CD4-positive, alpha-beta T cell (primary cell): Measurements from ENCODE around the gene PPP1R13L. TPM values are rescaled to one million over a fixed set of nuclear protein-coding genes. Genes with fewer than 3 reads are reported as not detected.

ENCODE experiments used
- ATAC-seq: fragments of 200-7000 bp; cut with Tn5 transposase; one replicate; pipeline ENCODE4 v1.10.0; 2022; ENCODE audit warnings: mild to moderate bottlenecking; ENCODE audit not compliant: poor library complexity
- CTCF ChIA-PET: fragments of 350-600 bp; sonication (Branson Sonifier 250); formaldehyde crosslinking; loops from one replicate; lab custom pipeline; 2021; ENCODE audit warnings: antibody characterized with exemption, inconsistent platforms; lab: Charles Lee
- POLR2A ChIA-PET: fragments of 350-600 bp; sonication (Branson Sonifier 250); formaldehyde crosslinking; loops from one replicate; lab custom pipeline; 2021; ENCODE audit warnings: antibody characterized with exemption, inconsistent platforms; lab: Charles Lee
- DNase-seq, 14 experiments: peaks; one replicate each; pipeline ENCODE4 v3.0.0-alpha.2; 2013 to 2020; ENCODE audit warnings: mixed read lengths in 2 of 14
- H3K27ac ChIP-seq, 2 donors: one replicate each; pipeline versions ENCODE4 v1.5.1 to v1.7.0; 2013; ENCODE audit warnings: low read length in 2 of 2, low read depth in 1 of 2, mild to moderate bottlenecking in 1 of 2
- H3K27me3 ChIP-seq, 2 experiments: 1 replicate in 1 of 2; 2 replicates in 1 of 2; pipeline versions ENCODE4 v1.6.1 to v1.7.0; 2013; ENCODE audit warnings: low read length in 2 of 2, control low read depth in 1 of 2, mild to moderate bottlenecking in 1 of 2, moderate library complexity in 1 of 2; ENCODE audit not compliant: insufficient read depth in 2 of 2, control insufficient read depth in 1 of 2
- H3K36me3 ChIP-seq: one replicate; pipeline ENCODE4 v1.6.1; 2013; ENCODE audit warnings: low read length, control low read depth; ENCODE audit not compliant: insufficient read depth
- H3K4me1 ChIP-seq: one replicate; pipeline ENCODE4 v1.6.1; 2013; ENCODE audit warnings: low read length, control low read depth; ENCODE audit not compliant: insufficient read depth
- H3K4me3 ChIP-seq: one replicate; pipeline ENCODE4 v1.5.1; 2013; ENCODE audit warnings: mild to moderate bottlenecking, low read length, moderate library complexity
- H3K9me3 ChIP-seq, 2 experiments: 1 replicate in 1 of 2; 2 replicates in 1 of 2; pipeline versions ENCODE4 v1.6.1 to v1.7.0; 2013; ENCODE audit warnings: low read length in 2 of 2, mild to moderate bottlenecking in 2 of 2, control low read depth in 1 of 2, moderate library complexity in 1 of 2; ENCODE audit not compliant: control insufficient read depth in 1 of 2, insufficient read depth in 1 of 2
- H3K27ac Mint-ChIP-seq: one replicate; pipeline ENCODE4 v1.8.0; 2020; ENCODE audit warnings: mixed read lengths
- H3K27me3 Mint-ChIP-seq: one replicate; pipeline ENCODE4 v1.8.0; 2021; ENCODE audit warnings: mixed read lengths
- H3K36me3 Mint-ChIP-seq: one replicate; pipeline ENCODE4 v1.8.0; 2021; ENCODE audit warnings: low read depth, mixed read lengths
- H3K4me1 Mint-ChIP-seq: one replicate; pipeline ENCODE4 v1.8.0; 2021; ENCODE audit warnings: low read depth, mixed read lengths
- H3K4me3 Mint-ChIP-seq: one replicate; pipeline ENCODE4 v1.8.0; 2020; ENCODE audit warnings: mild to moderate bottlenecking, mixed read lengths
- H3K9me3 Mint-ChIP-seq: one replicate; pipeline ENCODE4 v1.8.0; 2020; ENCODE audit warnings: mixed read lengths
- intact Hi-C, 2 experiments: fragments of 100-400 bp; cut with DNase I in 1 of 2; cut with micrococcal nuclease in 1 of 2; formaldehyde crosslinking; loops; one replicate each; pipeline versions ENCODE4 v1.15.1 to v1.9.0; 2023 to 2025; cut with DNase I, micrococcal nuclease
- total RNA-seq, 174 experiments: library from RNA in 2 of 174; stranded (reverse) in 2 of 174; gene quantifications; one replicate each; pipeline ENCODE4 v1.2.3 and lab custom pipeline; 2021 to 2026
- TF ChIP-seq, protein P1 (sequence below): fragments of 200-600 bp; IDR thresholded peaks from one replicate; pipeline ENCODE4 v1.8.0; 2022; ENCODE audit warnings: antibody characterized with exemption, mild to moderate bottlenecking

Gene PPP1R13L
- total RNA-seq, 2 experiments from 2014 or later: 1.5 to 3.7 TPM

DNA sequence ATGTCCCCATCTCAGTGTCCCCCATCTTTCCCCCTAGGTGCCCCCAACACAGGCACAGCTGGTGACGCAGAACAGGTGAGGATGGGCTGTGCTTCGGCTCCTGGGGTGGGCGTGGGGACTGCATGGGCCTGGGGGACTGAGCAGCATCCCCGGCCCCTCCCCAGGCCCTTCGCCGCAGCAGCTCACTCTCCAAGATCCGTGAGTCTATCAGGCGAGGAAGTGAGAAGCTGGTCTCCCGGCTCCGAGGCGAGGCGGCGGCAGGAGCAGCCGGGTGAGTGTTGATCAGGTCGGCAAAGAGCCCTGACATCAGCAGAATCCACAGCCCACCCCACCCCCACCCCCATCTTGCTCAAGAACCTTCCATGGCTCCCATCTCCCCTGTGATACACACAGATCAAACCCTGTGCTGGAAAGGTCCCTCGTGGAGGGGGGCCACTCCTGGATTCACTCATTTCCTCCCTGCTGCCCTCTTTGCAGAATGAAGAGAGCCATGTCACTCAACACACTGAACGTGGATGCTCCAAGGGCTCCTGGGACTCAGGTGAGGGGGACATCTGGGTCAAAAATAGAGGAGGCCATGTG lies 54.3 kb downstream of the PPP1R13L start:
- Histone ChIP-seq H3K27ac (no peak overlapping the region), H3K9me3 (peaks cover 0 to 12% of the 10 kb centered on the region in 2 experiments), H3K4me3 (no peak overlapping the region), H3K36me3 (peaks cover 22% of the 10 kb centered on the region), H3K4me1 (no peaks in the 10 kb centered on the region), H3K27me3 (peaks cover 0 to 12% of the 10 kb centered on the region in 2 experiments)
- TF ChIP-seq, protein P1, sequence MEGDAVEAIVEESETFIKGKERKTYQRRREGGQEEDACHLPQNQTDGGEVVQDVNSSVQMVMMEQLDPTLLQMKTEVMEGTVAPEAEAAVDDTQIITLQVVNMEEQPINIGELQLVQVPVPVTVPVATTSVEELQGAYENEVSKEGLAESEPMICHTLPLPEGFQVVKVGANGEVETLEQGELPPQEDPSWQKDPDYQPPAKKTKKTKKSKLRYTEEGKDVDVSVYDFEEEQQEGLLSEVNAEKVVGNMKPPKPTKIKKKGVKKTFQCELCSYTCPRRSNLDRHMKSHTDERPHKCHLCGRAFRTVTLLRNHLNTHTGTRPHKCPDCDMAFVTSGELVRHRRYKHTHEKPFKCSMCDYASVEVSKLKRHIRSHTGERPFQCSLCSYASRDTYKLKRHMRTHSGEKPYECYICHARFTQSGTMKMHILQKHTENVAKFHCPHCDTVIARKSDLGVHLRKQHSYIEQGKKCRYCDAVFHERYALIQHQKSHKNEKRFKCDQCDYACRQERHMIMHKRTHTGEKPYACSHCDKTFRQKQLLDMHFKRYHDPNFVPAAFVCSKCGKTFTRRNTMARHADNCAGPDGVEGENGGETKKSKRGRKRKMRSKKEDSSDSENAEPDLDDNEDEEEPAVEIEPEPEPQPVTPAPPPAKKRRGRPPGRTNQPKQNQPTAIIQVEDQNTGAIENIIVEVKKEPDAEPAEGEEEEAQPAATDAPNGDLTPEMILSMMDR: no peak
- peak in 1 of 14 experiments; percentile 13 for DNase-seq
- Mint-ChIP-seq H3K4me1 (no peaks in the 10 kb centered on the region), H3K36me3 (peaks cover 25% of the 10 kb centered on the region), H3K27ac (no peak overlapping the region), H3K9me3 (no peaks in the 10 kb centered on the region), H3K27me3 (peaks cover 7% of the 10 kb centered on the region), H3K4me3 (no peak overlapping the region)
- intact Hi-C loops: no loop called here
- no peak for ATAC-seq
- ChIA-PET POLR2A (no interaction called here), CTCF (no interaction called here)

DNA sequence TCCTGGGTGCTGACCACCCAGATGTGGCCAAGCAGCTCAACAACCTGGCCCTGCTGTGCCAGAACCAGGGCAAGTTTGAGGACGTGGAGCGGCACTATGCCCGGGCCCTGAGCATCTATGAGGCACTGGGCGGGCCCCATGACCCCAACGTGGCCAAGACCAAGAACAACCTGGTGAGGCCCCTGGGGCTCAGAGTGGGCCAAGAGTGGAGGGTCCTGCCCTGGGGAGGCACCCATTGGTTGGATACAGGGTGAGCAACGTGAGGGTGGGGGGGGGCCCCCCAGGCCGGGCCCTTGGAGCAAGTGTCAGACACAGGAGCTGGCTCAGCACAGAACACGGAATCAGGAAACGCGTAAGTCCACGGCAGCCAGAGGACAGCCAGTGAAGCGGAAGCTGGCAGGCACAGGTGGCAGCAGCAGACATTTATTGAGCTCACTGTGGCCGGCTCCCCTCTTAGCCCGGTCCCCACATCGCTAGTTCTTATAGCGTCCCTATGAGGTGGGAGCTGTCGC lies 55.4 kb downstream of the PPP1R13L start:
- H3K4me1 Mint-ChIP-seq: no peaks in the 10 kb centered on the region
- no peaks in the 10 kb centered on the region for H3K9me3 Mint-ChIP-seq
- Histone ChIP-seq H3K36me3 (peaks cover 20% of the 10 kb centered on the region), H3K9me3 (peaks cover 0 to 8% of the 10 kb centered on the region in 2 experiments), H3K4me3 (no peak overlapping the region), H3K4me1 (no peaks in the 10 kb centered on the region), H3K27ac (no peak overlapping the region), H3K27me3 (peaks cover 8 to 20% of the 10 kb centered on the region in 2 experiments)
- no peak overlapping the region for H3K4me3 Mint-ChIP-seq
- ChIA-PET POLR2A (no interaction called here), CTCF (no interaction called here)
- H3K36me3 Mint-ChIP-seq: peaks cover 21% of the 10 kb centered on the region
- H3K27ac Mint-ChIP-seq: no peak overlapping the region
- TF ChIP-seq, protein P1: no peak
- intact Hi-C loops: no loop called here
- peaks cover 14% of the 10 kb centered on the region for H3K27me3 Mint-ChIP-seq
- DNase-seq (peak in 1 of 14 experiments; percentile 12), ATAC-seq (no peak)

DNA sequence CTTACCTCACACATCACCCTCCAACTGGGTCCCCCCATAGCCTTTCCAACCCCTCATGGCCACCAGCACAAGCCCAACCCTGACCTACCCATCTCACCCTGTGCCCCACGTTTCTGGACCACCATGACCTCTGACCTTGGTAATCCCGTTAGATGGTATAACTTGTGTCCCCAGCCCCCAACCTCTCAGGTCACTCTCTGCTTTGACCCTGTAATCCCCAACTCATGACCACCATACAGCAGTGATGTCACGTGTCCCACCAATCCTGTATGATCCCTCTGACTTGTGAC lies 55.8 kb downstream of the PPP1R13L start:
- TF ChIP-seq, protein P1: no peak
- Mint-ChIP-seq H3K4me1 (no peaks in the 10 kb centered on the region), H3K4me3 (no peak overlapping the region), H3K27me3 (peaks cover 18% of the 10 kb centered on the region), H3K27ac (no peak overlapping the region), H3K9me3 (no peaks in the 10 kb centered on the region), H3K36me3 (peaks cover 20% of the 10 kb centered on the region)
- Histone ChIP-seq H3K4me3 (no peak overlapping the region), H3K27ac (no peak overlapping the region), H3K36me3 (peaks cover 16% of the 10 kb centered on the region), H3K27me3 (peaks cover 11 to 23% of the 10 kb centered on the region in 2 experiments), H3K9me3 (peaks cover 0 to 8% of the 10 kb centered on the region in 2 experiments), H3K4me1 (no peaks in the 10 kb centered on the region)
- intact Hi-C loops: no loop called here
- ATAC-seq: no peak
- DNase-seq: no peak
- ChIA-PET CTCF (no interaction called here), POLR2A (no interaction called here)
